Measurements from ENCODE around the gene KRTAP12-1. TPM values are rescaled to one million over a fixed set of nuclear protein-coding genes. Genes with fewer than 3 reads are reported as not detected.

The KRTAP12-1 gene
- total RNA-seq, 1 experiment from 2014 or later = not detected

DNA sequence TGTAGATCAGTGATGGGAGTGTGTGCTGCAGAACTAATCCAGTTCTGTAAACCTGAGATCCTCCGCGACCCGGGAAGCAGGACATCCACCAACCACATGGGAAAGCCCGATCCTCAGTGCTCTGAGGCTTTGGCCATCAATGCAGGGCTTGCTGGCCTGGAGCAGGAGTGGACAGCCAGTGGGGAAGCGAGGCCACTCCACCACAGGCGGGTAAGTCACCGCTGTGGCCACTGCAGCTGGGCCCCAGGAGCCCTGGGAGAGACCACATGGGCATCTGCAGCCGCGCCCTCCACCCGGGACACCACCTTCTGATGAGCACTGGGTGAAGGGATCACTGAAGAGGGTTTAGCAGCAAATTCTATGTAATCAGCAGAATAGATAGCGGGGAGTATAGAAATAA lies 811 bp downstream of the KRTAP12-1 start:
- Histone ChIP-seq H3K27ac (ENCODE audit: low read length) (no peak overlapping the region), H3K36me3 (ENCODE audit: control insufficient read depth, insufficient read depth, low read length) (no peaks in the 10 kb centered on the region), H3K4me3 (ENCODE audit: low read depth in 2 of 2, low read length in 2 of 2) (no peak overlapping the region), H3K9me3 (ENCODE audit: control insufficient read depth, insufficient read depth, low read depth, low read length) (no peaks in the 10 kb centered on the region), H3K4me1 (ENCODE audit: control insufficient read depth, insufficient read depth, low read length) (no peaks in the 10 kb centered on the region), H3K27me3 (ENCODE audit: control insufficient read depth, insufficient read depth, low read length) (no peaks in the 10 kb centered on the region)
- TF ChIP-seq CTCF (IDR thresholded peaks at IDR 0.05) = no peak
- ChIA-PET CTCF (no interaction called here), POLR2A (no interaction called here)
- ATAC-seq = no peak
- BruUV-seq (replicated peaks) = no TSS peak
- in situ Hi-C loops (cut with HindIII; ENCODE audit: low pct_unique_long_range_greater_than_20kb, low sequenced_read_pairs) = no loop called here
- intact Hi-C loops (cut with micrococcal nuclease; ENCODE audit: unreplicated experiment) = no loop called here
- DNase-seq (ENCODE audit: low read depth, low spot score) = no peak

GRCh38 chr21:44677881-44678280 lies 4.1 kb downstream of the KRTAP12-1 start:
- intact Hi-C loops (cut with micrococcal nuclease; ENCODE audit: unreplicated experiment) (no loop called here), in situ Hi-C loops (cut with HindIII; ENCODE audit: low pct_unique_long_range_greater_than_20kb, low sequenced_read_pairs) (no loop called here)
- H3K9me3 ChIP-seq (ENCODE audit: control insufficient read depth, insufficient read depth, low read depth, low read length) = no peaks in the 10 kb centered on the region
- no peak overlapping the region for H3K4me3 ChIP-seq (ENCODE audit: low read depth in 2 of 2, low read length in 2 of 2)
- POLR2A ChIA-PET = no interaction called here
- no peaks in the 10 kb centered on the region; the same call in 1 of the 2 replicates for H3K27me3 ChIP-seq (ENCODE audit: control insufficient read depth, insufficient read depth, low read length)
- no TSS peak for BruUV-seq (replicated peaks)
- no peak for TF ChIP-seq TCF7L2 (IDR thresholded peaks at IDR 0.05; ENCODE audit: low read depth, low read length)
- no peak for TF ChIP-seq CTCF (IDR thresholded peaks at IDR 0.05)
- TF ChIP-seq SIN3A (IDR thresholded peaks at IDR 0.05; ENCODE audit: borderline replicate concordance, insufficient read depth, low read depth, low read length) = no peak
- TF ChIP-seq POLR2AphosphoS5 (IDR thresholded peaks at IDR 0.05; ENCODE audit: low read depth, low read length) = no peak
- TF ChIP-seq, protein P1, sequence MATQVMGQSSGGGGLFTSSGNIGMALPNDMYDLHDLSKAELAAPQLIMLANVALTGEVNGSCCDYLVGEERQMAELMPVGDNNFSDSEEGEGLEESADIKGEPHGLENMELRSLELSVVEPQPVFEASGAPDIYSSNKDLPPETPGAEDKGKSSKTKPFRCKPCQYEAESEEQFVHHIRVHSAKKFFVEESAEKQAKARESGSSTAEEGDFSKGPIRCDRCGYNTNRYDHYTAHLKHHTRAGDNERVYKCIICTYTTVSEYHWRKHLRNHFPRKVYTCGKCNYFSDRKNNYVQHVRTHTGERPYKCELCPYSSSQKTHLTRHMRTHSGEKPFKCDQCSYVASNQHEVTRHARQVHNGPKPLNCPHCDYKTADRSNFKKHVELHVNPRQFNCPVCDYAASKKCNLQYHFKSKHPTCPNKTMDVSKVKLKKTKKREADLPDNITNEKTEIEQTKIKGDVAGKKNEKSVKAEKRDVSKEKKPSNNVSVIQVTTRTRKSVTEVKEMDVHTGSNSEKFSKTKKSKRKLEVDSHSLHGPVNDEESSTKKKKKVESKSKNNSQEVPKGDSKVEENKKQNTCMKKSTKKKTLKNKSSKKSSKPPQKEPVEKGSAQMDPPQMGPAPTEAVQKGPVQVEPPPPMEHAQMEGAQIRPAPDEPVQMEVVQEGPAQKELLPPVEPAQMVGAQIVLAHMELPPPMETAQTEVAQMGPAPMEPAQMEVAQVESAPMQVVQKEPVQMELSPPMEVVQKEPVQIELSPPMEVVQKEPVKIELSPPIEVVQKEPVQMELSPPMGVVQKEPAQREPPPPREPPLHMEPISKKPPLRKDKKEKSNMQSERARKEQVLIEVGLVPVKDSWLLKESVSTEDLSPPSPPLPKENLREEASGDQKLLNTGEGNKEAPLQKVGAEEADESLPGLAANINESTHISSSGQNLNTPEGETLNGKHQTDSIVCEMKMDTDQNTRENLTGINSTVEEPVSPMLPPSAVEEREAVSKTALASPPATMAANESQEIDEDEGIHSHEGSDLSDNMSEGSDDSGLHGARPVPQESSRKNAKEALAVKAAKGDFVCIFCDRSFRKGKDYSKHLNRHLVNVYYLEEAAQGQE (IDR thresholded peaks at IDR 0.05; ENCODE audit: insufficient read depth in 1 of 2, low read depth in 2 of 2, low read length in 1 of 2) = no peak
- no peak for DNase-seq (ENCODE audit: low read depth, low spot score)
- ATAC-seq = no peak
- no peaks in the 10 kb centered on the region for H3K4me1 ChIP-seq (ENCODE audit: control insufficient read depth, insufficient read depth, low read length)
- no peak overlapping the region for H3K27ac ChIP-seq (ENCODE audit: low read length)
- CTCF ChIA-PET = no interaction called here
- no peaks in the 10 kb centered on the region for H3K36me3 ChIP-seq (ENCODE audit: control insufficient read depth, insufficient read depth, low read length)

DNA sequence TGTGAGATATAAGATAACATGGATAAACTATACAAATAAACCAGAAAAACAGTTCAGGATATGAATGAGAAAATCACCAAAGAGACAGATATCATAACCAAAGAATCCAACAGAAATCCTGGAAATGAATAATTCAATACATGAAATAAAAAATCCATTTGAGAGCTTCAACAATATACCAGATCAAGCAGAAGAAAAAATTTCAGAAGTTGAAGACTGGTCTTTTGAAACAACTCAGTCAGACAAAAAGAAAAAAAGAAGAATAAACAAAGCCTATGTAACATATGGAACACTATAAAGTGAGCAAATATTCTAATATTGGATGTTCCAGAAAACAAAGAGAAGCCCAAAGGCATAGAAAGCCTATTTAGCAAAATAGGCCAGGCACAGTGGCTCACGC lies 10.1 kb downstream of the KRTAP12-1 start:
- ChIA-PET CTCF (no interaction called here), POLR2A (no interaction called here)
- Histone ChIP-seq H3K9me3 (ENCODE audit: control insufficient read depth, insufficient read depth, low read depth, low read length) (no peaks in the 10 kb centered on the region), H3K27me3 (ENCODE audit: control insufficient read depth, insufficient read depth, low read length) (no peaks in the 10 kb centered on the region; the same call in 1 of the 2 replicates), H3K36me3 (ENCODE audit: control insufficient read depth, insufficient read depth, low read length) (no peaks in the 10 kb centered on the region), H3K27ac (ENCODE audit: low read length) (no peak overlapping the region), H3K4me3 (ENCODE audit: low read depth in 2 of 2, low read length in 2 of 2) (no peak overlapping the region), H3K4me1 (ENCODE audit: control insufficient read depth, insufficient read depth, low read length) (no peaks in the 10 kb centered on the region)
- no peak for DNase-seq (ENCODE audit: low read depth, low spot score)
- BruUV-seq (replicated peaks) = no TSS peak
- no peak for TF ChIP-seq CTCF (IDR thresholded peaks at IDR 0.05)
- TF ChIP-seq, protein P1 (IDR thresholded peaks at IDR 0.05; ENCODE audit: insufficient read depth in 1 of 2, low read depth in 2 of 2, low read length in 1 of 2) = no peak
- no peak for TF ChIP-seq SIN3A (IDR thresholded peaks at IDR 0.05; ENCODE audit: borderline replicate concordance, insufficient read depth, low read depth, low read length)
- no peak for TF ChIP-seq TCF7L2 (IDR thresholded peaks at IDR 0.05; ENCODE audit: low read depth, low read length)
- TF ChIP-seq POLR2AphosphoS5 (IDR thresholded peaks at IDR 0.05; ENCODE audit: low read depth, low read length) = no peak
- ATAC-seq = no peak
- intact Hi-C loops (cut with micrococcal nuclease; ENCODE audit: unreplicated experiment) (no loop called here), in situ Hi-C loops (cut with HindIII; ENCODE audit: low pct_unique_long_range_greater_than_20kb, low sequenced_read_pairs) (no loop called here)
